PC-3 (cell line): ENCODE results near the gene PSMC3IP. TPM values are rescaled to one million over a fixed set of nuclear protein-coding genes. Genes with fewer than 3 reads are reported as not detected.

Experiments used
- ATAC-seq: fragments of 200-7000 bp; cut with Tn5 transposase; 2 replicates; pipeline ENCODE4 v1.9.1; 2020; ENCODE audit warnings: mild to moderate bottlenecking, moderate library complexity
- BruUV-seq: library from RNA; stranded (reverse); fragments of 400-500 nt; replicated peaks from 2 replicates; lab custom pipeline; 2021; lab: Mats Ljungman, UMichigan
- CTCF ChIA-PET: fragments of 300-600 bp; sonication (Branson Sonifier 250); formaldehyde crosslinking; loops from one replicate; lab custom pipeline; 2022; ENCODE audit warnings: antibody characterized with exemption; lab: Charles Lee
- POLR2A ChIA-PET: fragments of 300-600 bp; sonication (Branson Sonifier 250); formaldehyde crosslinking; loops from one replicate; lab custom pipeline; 2022; ENCODE audit warnings: antibody characterized with exemption; ENCODE audit not compliant: unreplicated experiment; lab: Charles Lee
- DNase-seq: peaks from one replicate; pipeline ENCODE4 v3.0.0-alpha.2; 2015
- H2AFZ ChIP-seq: fragments of 300-600 bp; sonication (generic); 2 replicates; pipeline ENCODE4 v1.6.0; 2016; ENCODE audit warnings: antibody characterized with exemption, low read length
- H3F3A ChIP-seq: fragments of 300-600 bp; sonication (generic); one replicate; pipeline ENCODE4 v1.6.0; 2017; ENCODE audit warnings: antibody characterized with exemption, low read length, control low read depth, mild to moderate bottlenecking; ENCODE audit not compliant: unreplicated experiment
- H3K27ac ChIP-seq: fragments of 300-600 bp; sonication (generic); 2 replicates; pipeline ENCODE4 v1.5.1; 2016; ENCODE audit warnings: mild to moderate bottlenecking, low read length
- H3K27me3 ChIP-seq: fragments of 300-600 bp; sonication (generic); 2 replicates; pipeline ENCODE4 v1.6.1; 2016; ENCODE audit warnings: low read length, mixed read lengths
- H3K36me3 ChIP-seq: fragments of 300-600 bp; sonication (generic); 2 replicates; pipeline ENCODE4 v1.6.1; 2016; ENCODE audit warnings: low read depth, mixed run types, low read length, mixed read lengths
- H3K4me1 ChIP-seq: fragments of 300-600 bp; sonication (generic); 2 replicates; pipeline ENCODE4 v1.5.1; 2016; ENCODE audit warnings: low read length; ENCODE audit not compliant: insufficient read depth
- H3K4me2 ChIP-seq: fragments of 300-600 bp; sonication (generic); 2 replicates; pipeline ENCODE4 v1.6.0; 2016; ENCODE audit warnings: low read length
- H3K4me3 ChIP-seq: fragments of 300-600 bp; sonication (generic); 2 replicates; pipeline ENCODE4 v1.5.1; 2016; ENCODE audit warnings: mild to moderate bottlenecking, low read length, mixed read lengths
- H3K79me2 ChIP-seq: fragments of 300-600 bp; sonication (generic); 2 replicates; pipeline ENCODE4 v1.6.1; 2017; ENCODE audit warnings: low read length, mixed read lengths
- H3K9ac ChIP-seq: fragments of 300-600 bp; sonication (generic); 2 replicates; pipeline ENCODE4 v1.6.0; 2016; ENCODE audit warnings: mild to moderate bottlenecking, low read length
- H3K9me2 ChIP-seq: fragments of 300-600 bp; sonication (generic); replicated peaks from 2 replicates; pipeline ENCODE4 v1.6.1; 2016; ENCODE audit warnings: mixed run types, low read length, mixed read lengths
- H3K9me3 ChIP-seq: fragments of 300-600 bp; sonication (generic); 2 replicates; pipeline ENCODE4 v1.6.1; 2016; ENCODE audit warnings: low read length, mixed read lengths
- H4K20me1 ChIP-seq: fragments of 300-600 bp; sonication (generic); 2 replicates; pipeline ENCODE4 v1.6.1; 2016; ENCODE audit warnings: low read length, mixed read lengths
- EZH2 ChIP-seq: fragments of 300-600 bp; sonication (generic); IDR thresholded peaks from one replicate; pipeline ENCODE4 v1.6.1; 2017; ENCODE audit warnings: antibody characterized with exemption, mild to moderate bottlenecking, low read length; ENCODE audit not compliant: unreplicated experiment
- EZH2phosphoT487 ChIP-seq: fragments of 300-600 bp; sonication (generic); IDR thresholded peaks from 2 replicates; pipeline ENCODE4 v1.6.1; 2018; ENCODE audit warnings: mild to moderate bottlenecking, antibody characterized with exemption, low read length, borderline replicate concordance
- intact Hi-C: fragments of 100-400 bp; cut with micrococcal nuclease; formaldehyde crosslinking; loops from 2 replicates; pipeline ENCODE4 v1.9.0; 2023
- total RNA-seq: library from RNA; depleted of rRNA; stranded (reverse); fragments of >200 nt; gene quantifications from 2 replicates; pipeline ENCODE4 v1.2.3, GENCODE V29; 2014
- TF ChIP-seq, protein P1 (sequence below): fragments of 300-600 bp; sonication (generic); conservative IDR thresholded peaks from 2 replicates; pipeline ENCODE4 v1.5.1; 2017; ENCODE audit warnings: antibody characterized with exemption, low read depth, mild to moderate bottlenecking, low read length

The PSMC3IP gene
- total RNA-seq, 1 experiment from 2014 or later: 20.3 TPM

DNA sequence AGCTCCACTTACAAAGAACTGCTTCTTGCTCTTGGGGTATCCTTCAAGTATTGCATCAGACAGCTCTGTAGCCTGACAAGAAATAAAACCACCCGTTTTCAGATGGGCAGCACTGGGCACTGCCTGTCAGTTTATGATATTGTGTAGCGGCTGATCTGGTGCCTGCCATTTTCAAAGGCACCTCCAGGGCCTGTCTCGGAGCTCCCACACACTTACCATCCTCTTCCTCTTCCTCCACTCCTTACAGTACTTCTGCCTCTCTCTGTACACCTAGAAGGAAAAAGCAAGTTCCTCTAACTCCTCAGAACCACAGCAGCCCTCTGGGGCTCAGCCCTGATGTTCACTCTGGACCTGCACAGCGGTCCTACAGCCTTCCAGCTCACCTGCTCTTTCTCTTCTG, 4.4 kb downstream of the PSMC3IP start:
- Histone ChIP-seq H2AFZ (no peak overlapping the region), H4K20me1 (no peaks in the 10 kb centered on the region), H3K9ac (no peak overlapping the region), H3K4me1 (peaks cover 9% of the 10 kb centered on the region; the same call in 1 of the 2 replicates), H3K36me3 (peaks cover 25% of the 10 kb centered on the region; the same call in 1 of the 2 replicates), H3K27ac (no peak overlapping the region), H3F3A (peaks cover 6% of the 10 kb centered on the region), H3K27me3 (no peaks in the 10 kb centered on the region), H3K4me2 (no peak overlapping the region), H3K4me3 (no peak overlapping the region), H3K9me3 (no peaks in the 10 kb centered on the region), H3K9me2 (no peaks in the 10 kb centered on the region), H3K79me2 (peaks cover 46% of the 10 kb centered on the region)
- BruUV-seq: no TSS peak
- ChIA-PET CTCF (no interaction called here), POLR2A (no interaction called here)
- intact Hi-C loops: no loop called here
- TF ChIP-seq, protein P1, sequence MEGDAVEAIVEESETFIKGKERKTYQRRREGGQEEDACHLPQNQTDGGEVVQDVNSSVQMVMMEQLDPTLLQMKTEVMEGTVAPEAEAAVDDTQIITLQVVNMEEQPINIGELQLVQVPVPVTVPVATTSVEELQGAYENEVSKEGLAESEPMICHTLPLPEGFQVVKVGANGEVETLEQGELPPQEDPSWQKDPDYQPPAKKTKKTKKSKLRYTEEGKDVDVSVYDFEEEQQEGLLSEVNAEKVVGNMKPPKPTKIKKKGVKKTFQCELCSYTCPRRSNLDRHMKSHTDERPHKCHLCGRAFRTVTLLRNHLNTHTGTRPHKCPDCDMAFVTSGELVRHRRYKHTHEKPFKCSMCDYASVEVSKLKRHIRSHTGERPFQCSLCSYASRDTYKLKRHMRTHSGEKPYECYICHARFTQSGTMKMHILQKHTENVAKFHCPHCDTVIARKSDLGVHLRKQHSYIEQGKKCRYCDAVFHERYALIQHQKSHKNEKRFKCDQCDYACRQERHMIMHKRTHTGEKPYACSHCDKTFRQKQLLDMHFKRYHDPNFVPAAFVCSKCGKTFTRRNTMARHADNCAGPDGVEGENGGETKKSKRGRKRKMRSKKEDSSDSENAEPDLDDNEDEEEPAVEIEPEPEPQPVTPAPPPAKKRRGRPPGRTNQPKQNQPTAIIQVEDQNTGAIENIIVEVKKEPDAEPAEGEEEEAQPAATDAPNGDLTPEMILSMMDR: no peak
- no peak for TF ChIP-seq EZH2
- TF ChIP-seq EZH2phosphoT487: no peak
- DNase-seq (no peak), ATAC-seq (no peak)

DNA sequence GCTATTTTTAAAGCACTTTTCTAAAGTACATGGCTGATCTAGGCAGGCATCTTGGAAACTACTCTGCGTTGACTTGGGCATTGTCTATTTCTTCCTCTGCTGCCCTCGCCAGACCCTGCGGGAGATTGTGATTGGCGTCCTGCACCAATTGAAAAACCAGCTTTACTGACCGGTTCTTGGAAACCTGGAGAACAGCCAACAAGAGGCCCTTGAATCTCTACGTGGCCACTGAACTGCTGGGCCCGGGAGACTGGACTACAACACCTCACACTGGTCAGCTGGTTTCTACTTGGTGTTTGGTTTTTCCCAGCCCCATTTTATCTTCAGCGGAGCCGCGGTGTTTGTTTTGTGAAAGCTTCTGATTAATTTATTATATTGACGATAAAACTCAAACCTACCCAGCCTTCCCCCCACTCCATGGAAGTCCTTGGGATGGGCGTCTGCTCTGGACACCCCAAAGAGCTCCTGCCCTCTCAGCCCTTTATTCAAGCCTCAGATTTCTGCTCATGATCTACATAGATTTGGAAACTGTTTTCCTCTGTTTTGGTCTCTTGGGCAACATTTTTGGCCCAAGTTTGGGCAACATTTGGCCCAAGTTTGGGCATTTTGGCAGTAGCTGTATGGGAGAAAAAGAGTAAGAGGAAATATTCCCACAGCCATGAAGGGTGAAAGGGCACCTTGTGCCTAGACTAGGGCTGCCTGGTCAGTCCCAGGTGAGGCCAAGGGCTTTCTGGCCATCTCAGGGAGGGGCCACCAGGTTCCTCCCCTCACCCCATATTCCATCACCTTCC, 5.9 kb downstream of the PSMC3IP start:
- no peak overlapping the region for H2AFZ ChIP-seq
- H3K79me2 ChIP-seq: peaks cover 44% of the 10 kb centered on the region

More for the DNA sequence above, 5.9 kb downstream of the PSMC3IP start:
- Histone ChIP-seq H3K9me3 (no peaks in the 10 kb centered on the region), H3F3A (peaks cover under 1% of the 10 kb centered on the region), H3K27me3 (no peaks in the 10 kb centered on the region), H3K9me2 (no peaks in the 10 kb centered on the region), H3K36me3 (peaks cover 25% of the 10 kb centered on the region; the same call in 1 of the 2 replicates), H3K9ac (no peak overlapping the region), H3K27ac (no peak overlapping the region), H4K20me1 (no peaks in the 10 kb centered on the region), H3K4me3 (no peak overlapping the region), H3K4me2 (no peak overlapping the region), H3K4me1 (peaks cover 13% of the 10 kb centered on the region)
- ChIA-PET POLR2A (no interaction called here), CTCF (interaction anchor here (0.5 kb wide), 1 partner anchor 60 kb away, joined by 4 read pairs; no protein-coding TSS in a partner anchor)
- ATAC-seq (no peak), DNase-seq (no peak)
- BruUV-seq: no TSS peak
- no peak for TF ChIP-seq EZH2
- no peak for TF ChIP-seq EZH2phosphoT487
- TF ChIP-seq, protein P1: no peak
- intact Hi-C loops: no loop called here
